Left kidney (tissue), 2 donors: ENCODE data around the gene FADS1. TPM values are rescaled to one million over a fixed set of nuclear protein-coding genes. Genes with fewer than 3 reads are reported as not detected.

ENCODE experiments used
- DNase-seq: peaks from one replicate; pipeline ENCODE4 v3.0.0-alpha.2; 2013
- polyA plus RNA-seq: library from polyadenylated mRNA; unstranded; fragments of 120-200 nt; gene quantifications from one replicate; pipeline ENCODE4 v1.2.1, GENCODE V29; 2013; ENCODE audit not compliant: insufficient read length

FADS1 gene
- polyA plus RNA-seq, 1 donor, result 49.0 TPM

DNA sequence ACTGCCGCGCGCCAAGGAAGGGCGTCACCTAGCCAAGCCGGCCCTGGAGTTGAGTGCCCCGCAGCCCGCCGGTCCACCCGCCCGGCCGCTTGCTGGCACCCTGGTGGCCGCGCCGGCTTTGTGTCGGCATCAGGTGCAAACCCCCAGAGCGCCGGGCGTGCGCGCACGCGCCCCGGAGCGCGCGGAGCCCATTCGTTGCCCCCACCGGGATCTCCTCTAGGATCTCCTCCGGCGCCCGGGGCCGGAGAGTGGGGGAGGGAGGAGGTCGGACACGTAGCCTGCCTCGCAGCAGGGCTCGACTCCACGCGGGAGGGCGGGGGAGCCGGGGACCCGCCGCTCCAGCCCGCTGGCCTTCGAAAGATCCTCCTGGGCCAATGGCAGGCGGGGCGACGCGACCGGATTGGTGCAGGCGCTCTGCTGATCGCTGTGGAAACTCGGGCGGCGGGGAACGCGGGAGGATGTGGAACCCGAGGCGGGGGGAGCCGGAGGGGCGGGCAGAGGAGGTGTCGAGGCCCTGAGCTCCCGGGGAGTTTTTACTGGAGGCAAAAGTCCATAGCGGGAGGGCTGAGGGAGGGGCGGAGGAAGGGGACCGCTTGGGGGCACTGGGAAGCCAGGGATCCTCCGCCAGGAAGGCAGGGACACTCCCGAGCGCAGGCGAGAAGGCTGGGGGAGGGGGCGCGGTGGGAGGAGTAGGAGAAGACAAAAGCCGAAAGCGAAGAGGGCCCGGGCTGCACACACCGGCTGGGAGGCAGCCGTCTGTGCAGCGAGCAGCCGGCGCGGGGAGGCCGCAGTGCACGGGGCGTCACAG lies 11.0 kb upstream of the FADS1 start, which contains the start of gene FADS2:
Gene FADS2 (plus strand): TSS at position 730 of the 808 bp plus-strand sequence. CDS start 91 bp downstream, outside the sequence.
- DNase-seq, result peak; percentile 93

DNA sequence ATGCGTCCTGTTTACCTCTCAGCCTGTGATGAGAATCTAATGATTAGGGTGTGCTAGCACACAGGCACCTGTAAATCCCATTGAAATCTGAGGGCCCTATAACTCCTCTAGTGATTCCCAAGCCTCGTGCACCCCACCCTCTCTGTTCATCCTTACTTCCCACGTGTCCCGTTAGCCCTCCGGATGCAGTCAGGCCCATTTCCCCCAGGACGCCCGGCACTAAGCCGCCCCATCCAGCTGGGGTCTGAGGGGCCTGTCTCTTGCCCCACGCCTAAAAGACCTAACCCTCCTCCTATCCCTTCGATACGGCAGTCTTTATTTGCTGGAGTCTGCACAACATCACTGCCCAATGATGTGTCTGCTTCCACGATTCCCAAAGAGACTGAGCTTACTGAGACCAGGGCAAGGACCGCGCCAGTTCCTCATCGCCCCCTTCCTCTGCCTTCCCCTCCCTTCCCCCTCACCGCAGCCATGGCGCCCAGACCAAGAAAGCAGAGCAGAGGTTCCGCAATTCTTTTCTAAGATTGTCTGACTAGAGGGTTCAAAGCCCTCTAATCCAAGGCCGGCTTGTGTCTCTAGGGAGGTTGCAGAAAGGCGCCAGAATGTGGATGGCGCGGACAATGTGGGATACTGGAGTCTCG lies 10.2 kb upstream of the FADS1 start:
- DNase-seq, result no peak

DNA sequence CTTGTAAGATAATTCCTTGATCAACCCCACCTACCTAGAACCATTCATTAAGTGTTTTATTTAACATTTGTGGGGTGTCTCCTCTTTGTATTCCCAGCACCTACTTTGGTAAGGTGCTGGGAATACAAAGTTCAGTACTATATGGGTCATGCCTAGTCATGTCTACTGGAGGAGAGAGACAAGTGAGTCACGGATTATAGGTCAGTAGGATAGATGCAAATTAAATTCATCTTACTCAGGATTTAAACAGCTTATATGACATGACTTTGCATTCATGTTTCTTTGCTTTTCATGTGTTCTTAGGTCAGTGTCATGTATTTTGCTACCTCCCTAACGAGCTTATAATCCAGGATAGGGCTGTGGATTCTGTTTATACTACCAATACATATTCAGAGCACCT lies 3.4 kb upstream of the FADS1 start:
- DNase-seq, result no peak

DNA sequence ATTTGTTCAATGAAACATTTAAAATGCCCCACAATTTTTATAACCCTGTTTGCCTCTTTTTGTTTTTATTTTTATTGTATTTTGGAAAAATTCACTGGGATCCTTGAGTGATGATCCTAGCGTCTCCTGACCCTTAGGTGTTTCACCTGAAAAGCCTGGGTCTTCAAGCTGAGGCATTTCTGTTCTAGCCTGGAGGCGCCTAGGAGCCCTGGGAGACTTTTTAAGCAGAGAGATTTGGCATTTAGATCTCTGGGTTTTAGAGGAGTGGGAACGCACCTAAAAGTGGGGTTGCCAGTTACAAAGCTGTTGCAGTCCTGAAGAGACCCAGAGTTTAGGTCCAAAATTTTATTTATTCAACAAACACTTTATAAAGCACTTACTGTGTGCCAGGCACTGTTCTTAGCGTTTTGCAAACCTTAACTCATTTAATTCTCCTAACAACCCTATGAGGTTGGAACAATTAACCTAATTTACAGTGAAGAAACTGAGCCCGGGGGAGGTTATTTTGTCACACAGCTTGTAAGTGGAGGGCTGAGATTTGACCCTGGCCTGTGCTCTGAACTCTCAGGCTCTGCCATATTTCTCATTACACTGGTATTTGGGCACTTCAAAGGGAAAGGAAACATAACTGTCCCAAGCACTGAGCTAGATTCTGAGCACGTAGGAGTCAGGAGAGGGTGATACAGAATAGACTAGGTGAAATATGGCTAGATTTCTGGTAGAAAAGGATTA lies 834 bp upstream of the FADS1 start:
- no peak for DNase-seq

DNA sequence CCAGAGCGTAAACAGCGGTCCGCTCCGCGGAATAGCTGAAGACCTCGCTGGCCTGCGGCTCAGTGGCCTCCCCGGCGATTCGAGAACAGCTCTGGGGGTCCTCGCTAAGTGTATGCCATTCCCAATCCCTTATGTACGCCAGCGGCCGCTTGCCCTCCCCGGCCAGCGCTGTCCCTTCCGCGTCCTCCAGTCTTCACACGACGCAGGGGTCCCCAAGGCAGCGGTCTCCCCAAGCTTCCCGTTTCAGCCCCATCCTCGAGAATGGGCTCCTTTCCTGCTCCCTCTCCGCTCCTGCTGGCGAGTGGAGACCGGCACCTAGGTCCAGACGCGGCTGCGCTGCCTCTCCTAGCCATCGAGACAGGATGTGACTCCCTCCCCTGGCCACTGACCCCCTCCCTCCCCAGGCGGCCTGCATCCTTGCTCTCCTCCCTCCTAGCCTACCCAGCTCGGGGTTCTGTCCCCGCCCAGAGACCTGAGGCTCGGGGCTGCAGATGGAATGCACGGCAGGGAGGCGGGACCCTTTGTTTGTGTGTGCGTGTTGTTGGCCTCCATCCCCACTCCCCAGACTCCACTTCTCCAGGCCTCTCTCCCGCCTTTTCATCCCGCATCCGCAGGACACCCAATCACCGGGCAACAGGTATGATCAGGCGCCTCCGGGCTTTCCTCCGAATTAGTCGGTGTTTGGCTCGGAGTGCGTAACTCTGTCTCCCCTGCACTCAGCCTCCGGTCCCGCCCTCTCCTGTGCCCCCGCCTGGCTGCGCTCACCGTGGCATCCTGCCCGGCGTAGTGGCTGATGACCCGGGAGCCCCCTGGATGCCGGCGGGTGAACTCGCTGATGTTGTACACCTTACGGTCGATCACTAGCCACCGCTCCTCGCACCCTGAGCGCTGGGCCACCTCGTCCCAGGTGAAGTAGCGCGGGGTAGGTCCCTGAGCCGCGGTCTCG lies 740 bp downstream of the FADS1 start:
- DNase-seq, result peak; percentile 59

DNA sequence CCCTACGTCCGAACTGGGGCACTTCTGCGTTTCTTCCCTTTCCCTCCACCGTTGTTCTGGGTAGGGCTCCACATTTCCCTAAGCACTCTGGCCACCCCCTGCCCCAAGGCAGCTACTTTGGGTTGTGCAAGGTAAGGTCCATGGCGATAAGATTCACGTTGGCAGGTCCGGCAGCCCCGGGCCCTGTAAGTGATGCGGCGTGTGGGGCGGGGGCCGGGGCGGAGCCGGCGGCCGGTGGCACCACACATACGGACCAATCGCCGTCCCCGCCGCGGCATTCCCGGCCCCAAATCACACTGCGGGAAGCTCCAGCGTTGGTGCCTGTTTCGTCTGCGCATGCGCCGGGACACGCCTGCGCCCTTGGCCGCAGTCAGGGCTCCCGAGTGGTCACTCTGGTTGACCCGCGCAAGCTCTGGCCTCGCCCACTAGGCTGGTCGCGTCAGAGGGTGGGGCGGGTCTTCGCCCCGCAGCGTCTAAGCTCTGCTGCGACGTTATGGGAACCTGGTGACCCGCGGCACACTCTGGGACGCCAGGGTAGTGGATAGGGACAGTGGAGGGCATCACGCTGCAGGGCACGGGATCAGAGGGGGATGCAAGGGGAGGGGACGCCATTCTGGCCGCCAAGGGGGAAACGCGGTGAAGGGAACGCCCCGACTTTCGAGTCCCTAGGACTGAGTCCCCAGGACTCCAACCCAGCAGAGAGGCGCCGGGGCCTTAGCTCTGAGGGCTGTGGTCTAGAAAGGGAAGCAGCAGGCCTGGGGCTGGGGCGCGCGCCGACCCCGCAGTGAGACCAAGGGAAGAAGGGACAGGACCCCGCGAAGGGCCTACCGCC lies 1.6 kb downstream of the FADS1 start:
- DNase-seq, result peak; percentile 93

DNA sequence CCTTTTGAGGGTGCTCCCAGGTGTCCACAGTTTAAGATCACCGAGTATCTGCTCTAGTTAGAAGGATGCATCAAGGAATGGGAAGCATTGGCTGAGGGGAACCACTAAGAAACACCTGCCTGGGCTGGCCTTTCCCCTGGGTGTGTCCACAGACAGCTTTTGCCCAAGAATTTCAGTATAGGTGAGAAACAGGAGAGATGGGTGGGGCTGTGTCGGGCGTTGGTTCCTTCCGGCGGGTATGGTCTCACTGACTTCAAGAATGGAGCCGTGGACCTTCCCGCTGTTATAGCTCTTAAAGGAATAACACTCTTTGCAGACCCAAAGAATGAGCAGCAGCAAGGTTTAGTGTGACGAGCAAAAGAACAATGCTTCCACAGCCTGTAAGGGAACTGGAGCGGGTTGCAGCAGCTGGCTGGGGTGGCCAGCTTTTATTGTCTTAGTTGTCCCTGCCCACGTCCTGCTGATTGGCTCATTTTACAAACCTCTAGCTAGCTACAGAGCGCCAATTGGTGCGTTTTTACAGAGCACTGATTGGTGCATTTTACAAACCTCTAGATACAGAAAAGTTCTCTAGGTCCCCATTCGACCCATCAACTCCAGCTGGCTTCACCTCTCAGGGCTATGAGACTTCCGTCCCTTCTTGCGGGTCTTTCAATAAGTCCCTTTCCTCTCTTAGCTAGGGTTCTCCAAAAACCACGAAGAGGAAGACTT lies 2.4 kb downstream of the FADS1 start:
- no peak for DNase-seq

DNA sequence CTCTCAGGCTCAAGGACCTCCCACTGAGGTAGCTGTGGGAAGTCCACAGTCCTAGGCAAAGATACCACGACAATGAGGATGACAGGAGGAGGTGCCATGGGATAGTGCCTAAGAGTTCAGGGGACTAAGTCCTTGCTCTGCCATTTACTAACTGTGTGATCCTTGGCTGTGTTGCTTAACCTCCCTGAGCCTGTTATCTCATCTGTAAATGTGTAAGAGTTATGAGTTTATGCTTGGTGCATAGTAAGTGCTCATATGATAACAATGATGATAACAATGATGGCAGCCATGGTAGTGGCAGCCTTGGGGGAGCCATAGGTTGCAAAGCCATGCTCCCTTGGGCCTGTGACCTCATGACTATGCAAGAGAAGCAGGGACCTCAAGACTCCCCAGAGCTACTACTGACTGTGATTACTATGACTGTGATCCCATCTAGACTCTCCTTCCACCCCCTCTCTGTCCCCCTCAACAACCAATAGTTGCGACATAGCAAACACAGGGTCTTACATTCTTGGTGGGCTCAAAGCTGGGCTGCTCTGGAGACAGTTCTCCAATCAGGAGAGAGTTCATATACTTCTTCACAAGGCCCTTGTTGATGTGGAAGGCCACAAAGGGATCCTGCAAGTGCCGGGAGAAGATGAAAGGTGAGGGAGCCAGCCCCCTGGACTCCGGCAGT lies 3.9 kb downstream of the FADS1 start:
- DNase-seq, result no peak

DNA sequence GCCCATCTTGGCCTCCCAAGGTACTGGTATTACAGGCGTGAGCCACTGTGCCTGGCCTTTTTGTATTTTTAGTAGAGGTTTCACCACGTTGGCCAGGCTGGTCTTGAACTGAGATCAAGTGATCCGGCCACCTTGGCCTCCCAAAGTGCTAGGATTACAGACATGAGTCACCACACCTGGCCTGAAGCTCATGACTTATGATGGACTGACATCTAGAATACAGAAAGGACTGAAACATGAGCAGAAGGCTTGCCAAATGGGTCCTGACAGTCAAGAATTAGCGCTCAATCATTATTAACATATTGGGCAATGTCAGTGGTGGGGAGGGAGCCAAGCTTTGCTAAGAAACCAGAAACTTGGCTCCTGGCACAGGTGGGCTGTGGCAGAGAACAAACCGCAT lies 5.0 kb downstream of the FADS1 start:
- DNase-seq, result no peak

DNA sequence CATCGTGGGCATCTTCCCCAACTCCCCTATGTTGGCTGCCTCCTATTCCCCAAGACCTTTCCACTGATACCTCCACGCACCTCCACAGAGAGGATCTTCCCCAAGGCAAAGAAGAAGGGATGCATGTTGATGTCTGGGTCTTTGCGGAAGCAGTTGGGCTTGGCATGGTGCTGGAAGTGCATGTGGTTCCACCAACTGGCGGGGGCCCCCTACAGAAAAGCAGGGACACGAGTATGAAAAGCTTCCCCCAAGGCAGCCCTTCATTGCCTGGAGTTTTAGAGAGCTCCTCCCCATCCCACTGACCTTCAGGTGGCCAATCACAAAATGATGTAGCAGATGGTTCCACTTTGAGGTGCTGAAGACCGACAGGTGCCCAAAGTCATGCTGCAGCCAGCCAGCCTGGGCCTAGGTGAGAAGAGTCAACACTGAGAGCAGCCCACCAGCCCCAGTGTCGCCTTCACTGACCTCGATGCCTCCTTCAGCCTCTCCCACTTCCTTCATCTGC lies 6.1 kb downstream of the FADS1 start:
- no peak for DNase-seq

DNA sequence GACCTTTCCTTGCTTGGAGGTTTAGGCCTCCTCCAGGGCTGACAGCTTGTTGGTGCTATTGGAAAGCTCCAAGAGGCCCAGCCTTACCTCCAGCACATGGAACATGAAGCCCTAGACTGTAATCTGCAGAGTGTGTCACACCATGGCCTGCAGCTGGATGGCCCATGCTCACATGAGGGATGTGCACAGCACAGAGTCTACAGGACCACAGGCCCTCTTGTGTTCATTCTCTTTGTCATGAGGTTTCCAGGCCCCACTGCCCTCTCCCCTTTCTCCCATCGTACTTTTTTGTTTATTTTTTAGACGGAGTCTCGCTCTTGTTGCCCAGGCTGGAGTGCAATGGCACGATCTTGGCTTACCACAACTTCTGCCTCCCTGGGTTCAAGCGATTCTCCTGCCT lies 10.0 kb downstream of the FADS1 start:
- DNase-seq, result no peak

DNA sequence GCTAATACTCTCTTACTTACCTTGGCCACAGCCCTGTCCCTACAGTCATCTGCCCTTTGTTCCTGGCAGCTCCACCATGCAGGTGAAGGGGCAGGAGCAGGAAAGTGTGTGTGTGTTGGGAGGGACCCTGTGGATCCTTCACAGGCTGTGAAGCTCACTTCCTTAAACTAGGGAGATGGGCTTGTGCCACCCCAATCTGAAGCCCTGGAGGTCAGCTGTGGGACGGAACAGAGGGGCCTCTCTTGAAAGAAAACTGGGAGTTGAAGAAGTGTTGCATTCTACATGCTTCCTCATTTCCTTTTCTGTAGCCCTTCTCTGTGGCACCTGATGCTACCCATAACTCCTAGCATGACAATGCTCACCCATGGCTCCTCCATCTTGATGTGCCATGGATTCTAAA lies 11.7 kb downstream of the FADS1 start:
- no peak for DNase-seq

DNA sequence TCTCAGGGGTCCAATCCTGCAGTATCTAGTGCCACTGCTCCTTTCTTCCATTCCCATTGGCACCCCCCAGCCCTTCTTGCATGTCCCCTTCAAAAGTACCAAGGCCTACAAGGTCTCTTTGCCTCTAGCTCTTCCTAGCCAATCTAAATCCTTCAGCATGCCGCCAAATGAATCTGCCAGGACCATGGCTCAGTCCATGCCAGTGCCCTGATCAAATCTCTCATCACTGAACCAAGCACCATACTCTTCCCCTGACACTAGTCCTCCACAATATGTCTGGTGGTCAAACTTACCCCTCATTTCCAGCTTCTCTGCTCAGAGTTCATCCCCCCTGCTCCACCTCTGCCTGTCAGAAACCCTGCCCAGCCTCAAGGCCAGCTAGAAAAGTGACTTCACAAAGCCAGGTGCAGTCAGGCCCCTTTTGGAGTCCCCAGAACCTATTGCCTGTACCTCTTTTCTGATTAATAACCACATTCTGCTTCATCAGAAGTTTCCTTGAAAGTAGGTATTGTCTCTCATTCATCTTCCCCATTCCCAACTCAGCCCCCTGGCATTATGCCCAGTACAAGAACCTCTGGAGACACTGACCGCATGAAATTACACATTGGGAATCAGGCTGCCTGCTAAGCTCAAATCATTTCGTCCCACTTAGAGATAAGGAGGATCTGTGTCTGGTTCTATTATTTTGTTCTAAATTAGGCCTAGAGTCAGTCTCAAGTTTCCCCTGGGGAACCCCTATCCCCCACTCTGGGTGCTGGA lies 12.7 kb downstream of the FADS1 start:
- DNase-seq, result no peak

DNA sequence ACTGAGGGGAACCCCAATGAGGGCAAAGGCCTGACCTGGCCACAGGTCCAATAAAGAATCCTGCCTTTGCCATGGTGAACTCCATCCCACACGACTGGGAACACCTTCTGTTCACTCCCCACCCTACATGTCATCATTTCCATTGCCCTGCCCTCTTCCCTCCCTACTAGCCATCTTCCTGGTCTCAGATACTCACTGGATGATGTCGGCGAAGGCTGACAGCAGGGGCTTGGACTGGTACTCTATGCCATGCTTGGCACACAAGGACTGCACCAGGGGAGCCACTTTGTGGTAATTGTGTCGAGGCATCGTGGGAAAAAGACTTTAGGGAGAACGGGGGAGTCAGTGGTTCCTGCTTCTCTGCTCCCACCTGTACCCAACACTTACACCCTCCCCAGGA lies 14.2 kb downstream of the FADS1 start:
- no peak for DNase-seq

DNA sequence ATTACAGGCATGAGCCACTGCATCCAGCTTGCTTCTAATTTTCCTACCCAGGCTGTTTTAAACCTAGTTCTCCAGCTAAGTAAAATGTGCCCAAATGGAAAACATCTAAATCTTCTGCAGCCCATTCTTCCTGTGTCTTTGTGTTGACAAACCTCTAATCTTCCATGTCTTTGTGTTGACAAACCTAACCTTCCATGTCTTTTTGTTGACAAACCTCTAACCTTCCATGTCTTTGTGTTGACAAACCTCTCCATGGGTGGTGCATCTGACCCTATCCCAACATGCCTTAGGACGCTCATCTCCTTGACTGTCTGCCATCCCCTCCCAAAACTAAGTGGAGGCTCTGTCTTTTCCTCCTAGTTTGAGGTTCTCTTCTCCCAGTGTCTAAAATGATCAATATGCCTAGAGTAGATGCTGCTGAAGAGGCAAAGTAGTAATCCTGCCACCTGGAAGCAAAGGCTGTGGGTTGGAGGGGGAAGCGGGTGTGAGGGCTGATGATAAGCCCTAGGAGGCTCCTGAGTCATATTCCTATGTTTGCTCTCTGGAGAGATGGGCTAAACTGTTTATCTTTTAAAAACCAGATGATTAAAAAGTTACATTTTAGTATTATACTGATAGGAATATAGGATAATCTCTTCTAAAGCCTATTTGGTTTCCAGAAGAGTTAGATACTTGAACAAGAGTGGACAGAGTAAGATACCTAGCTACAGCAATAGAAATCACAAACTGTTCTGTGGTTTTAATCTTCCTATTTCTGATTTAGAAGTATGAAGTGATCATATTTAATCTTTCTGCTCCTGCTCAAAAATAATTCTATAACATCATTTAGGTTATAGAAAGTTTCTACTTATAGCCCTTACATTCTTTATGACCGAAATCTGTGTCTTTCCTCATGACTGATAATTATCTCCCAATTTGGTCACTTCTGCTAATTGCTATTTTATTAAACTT lies 16.2 kb downstream of the FADS1 start:
- no peak for DNase-seq

DNA sequence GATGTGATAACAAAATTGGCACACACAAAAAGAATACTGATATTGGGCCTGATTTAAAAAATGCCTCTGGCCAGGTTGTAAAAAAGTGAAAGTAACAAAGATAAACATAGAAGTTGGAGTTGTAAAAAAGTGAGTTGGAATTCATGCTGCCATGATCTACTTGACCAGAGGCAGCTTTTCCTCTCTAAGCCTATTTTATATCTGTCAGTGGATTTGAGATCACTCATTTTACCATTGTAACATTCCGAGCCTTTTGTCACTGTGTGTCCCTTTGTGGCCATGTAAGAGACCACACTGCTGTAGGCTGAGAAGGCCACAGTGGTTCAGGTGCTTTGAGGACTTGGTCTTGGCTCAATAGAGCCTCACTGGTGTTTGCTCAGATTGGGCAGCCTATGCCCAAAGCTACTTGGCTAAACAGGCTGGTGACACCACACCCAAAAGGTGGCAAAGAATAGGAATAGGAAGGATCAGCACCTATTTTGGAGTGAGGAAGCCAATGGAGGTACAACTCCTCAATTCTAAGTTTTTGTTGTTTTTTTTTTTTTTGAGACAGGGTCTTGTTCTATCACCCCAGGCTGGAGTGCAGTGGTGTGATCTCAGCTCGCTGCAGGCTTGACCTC lies 17.0 kb downstream of the FADS1 start:
- DNase-seq, result no peak
